ENCODE data around the gene RNF168.
"Not testable (repeated sequence)": the region's sequence is repeated elsewhere in the genome, so short reads cannot be mapped to it uniquely, and the experiment has no call there.

The RNF168 gene, protein sequence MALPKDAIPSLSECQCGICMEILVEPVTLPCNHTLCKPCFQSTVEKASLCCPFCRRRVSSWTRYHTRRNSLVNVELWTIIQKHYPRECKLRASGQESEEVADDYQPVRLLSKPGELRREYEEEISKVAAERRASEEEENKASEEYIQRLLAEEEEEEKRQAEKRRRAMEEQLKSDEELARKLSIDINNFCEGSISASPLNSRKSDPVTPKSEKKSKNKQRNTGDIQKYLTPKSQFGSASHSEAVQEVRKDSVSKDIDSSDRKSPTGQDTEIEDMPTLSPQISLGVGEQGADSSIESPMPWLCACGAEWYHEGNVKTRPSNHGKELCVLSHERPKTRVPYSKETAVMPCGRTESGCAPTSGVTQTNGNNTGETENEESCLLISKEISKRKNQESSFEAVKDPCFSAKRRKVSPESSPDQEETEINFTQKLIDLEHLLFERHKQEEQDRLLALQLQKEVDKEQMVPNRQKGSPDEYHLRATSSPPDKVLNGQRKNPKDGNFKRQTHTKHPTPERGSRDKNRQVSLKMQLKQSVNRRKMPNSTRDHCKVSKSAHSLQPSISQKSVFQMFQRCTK

DNA sequence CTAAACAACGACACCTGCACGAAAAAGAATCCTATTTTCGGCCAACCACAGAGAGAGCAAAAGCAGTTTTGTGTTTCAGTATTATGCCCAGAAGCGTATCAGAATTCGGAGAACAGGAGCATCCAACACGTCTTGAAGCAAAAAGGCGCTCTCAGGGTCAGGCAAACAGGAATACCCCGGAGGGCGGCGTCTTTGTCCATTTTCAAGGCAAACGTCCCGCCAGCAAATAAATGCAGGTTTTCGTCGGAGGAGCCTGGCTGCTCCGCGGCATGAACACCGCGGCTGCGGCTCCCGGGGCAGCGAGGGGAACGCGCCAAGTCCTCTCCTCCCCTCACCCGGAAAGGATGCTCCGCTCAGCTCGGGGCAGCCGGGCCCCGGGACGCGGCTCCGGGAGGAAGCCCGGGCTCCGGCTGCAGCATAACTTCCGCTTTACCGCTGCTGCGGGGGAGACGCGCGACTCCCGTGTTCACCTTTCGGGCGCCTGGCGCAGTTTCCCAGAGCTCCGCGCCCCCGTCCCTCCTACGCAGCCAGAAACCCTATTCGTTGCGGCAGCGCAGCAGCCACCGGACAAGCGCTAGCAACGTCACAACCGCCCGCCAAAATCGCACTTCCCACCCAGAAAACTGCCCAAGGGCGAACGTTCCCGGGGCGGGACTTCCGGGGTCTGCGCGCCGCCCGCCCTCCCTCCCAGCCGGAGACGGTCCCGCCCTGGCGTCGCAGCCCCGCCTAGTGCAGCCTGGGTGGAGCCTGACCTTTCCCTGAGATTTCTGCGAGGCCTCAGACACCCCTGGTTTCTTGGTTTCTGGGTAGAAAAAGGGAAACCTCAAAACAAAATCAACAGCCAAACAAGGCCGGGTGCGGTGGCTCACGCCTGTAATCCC lies at the start of gene RNF168:
Gene RNF168, minus strand, starts transcription at position 573 of the 881 bp plus-strand sequence. CDS start 595 bp downstream, outside the sequence.
- FAIRE-seq, result peak; percentile 11
- peak; percentile 88 for TF ChIP-seq POLR2A (IDR thresholded peaks at IDR 0.05; ENCODE audit: low read depth, low read length)
- DNase-seq (ENCODE audit: insufficient read length, low spot score), result peak; percentile 92

DNA sequence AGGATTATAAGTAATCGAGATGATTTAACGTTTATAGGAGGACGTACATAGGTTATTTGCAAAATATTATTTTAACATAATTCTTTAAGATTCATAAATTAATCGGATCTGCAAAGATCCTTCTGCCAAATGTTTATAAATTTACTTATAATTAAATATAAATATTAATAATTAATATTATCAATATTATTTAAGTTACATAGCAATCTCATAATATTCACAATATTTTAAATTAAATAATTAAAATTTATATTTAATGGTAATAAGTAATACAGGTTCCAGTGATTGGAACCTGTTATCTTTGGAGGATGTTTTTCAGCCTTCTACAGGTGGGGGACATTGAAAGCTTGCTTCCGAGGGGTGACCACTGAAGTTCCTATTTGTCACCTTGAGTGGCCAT lies 48.7 kb upstream of the RNF168 start:
- FAIRE-seq (no peak), DNase-seq (ENCODE audit: insufficient read length, low spot score) (no peak)
- TF ChIP-seq POLR2A (IDR thresholded peaks at IDR 0.05; ENCODE audit: low read depth, low read length), result no peak

DNA sequence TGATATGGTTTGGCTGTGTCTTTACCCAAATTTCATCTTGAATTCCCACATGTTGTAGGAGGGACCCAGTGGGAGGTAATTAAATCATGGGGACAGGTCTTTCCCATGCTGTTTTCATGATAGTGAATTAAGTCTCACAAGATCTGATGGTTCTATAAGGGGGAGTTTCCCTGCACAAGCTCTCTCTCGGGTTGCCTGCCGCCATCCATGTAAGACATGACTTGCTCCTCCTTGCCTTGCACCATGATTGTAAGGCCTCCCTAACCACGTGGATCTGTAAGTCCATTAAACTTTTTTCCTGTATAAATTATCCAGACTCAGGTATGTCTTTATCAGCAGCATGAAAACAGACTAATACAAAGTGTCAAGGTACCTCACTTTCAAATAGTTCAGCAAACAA lies 46.6 kb upstream of the RNF168 start:
- not testable (repeated sequence) for FAIRE-seq; DNase-seq (ENCODE audit: insufficient read length, low spot score)

DNA sequence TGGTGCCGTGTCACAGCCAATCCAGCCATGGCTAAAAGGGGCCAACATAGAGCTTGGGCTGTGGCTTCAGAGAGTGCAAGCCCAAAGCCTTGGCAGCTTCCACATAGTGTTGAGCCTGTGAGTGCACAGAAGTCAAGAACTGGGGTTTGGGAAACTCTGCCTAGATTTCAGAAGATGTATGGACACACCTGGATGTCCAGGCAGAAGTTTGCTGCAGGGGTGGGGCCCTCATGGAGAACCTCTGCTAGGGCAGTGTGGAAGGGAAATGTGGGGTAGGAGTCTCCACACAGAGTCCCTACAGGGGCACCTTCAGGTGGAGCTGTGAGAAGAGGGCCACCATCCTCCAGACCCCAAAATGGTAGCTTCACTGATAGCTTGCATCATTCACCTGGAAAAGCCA lies 45.7 kb upstream of the RNF168 start:
- DNase-seq (ENCODE audit: insufficient read length, low spot score); FAIRE-seq: not testable (repeated sequence)

DNA sequence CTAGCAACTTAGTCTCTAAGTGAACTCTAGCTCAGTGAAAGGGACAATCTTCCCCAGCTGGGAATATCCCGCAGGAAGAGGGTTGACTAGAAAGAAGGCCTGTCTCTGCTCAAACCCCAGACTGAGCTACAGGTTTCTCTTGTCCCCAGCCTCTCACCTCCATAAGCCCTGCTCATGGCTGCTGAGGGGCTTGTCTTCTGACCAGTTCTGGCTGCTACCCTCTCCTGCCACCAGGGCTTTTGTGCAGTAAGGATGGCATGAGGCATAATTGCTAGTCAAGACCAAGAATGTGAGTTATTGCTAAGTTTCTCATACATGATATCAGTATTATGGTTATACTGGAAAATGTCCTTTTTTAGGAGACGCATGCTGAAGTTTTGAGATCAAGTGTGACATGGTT lies 43.5 kb upstream of the RNF168 start:
- TF ChIP-seq POLR2A (IDR thresholded peaks at IDR 0.05; ENCODE audit: low read depth, low read length), result no peak
- FAIRE-seq, result no peak

DNA sequence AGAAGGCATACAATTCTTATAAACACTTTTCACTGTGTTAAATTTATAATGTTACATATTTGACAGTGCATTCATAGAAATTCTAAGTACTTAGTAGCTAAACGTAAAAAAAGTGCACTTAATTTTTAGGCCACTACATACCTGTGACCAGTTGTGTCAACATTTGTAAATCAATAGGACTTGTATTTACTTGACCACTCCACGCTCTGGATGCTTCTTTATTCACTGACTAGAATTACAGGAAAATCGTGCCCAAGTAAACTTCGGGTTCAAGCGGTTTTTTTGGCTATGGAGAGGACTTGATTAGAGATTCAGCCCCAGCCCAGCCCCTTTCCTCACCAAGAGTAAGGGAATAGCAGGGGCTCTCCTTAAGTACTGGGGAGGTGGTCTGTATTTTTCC lies 43.0 kb upstream of the RNF168 start:
- DNase-seq (ENCODE audit: insufficient read length, low spot score), result no peak
- no peak for FAIRE-seq
- no peak for TF ChIP-seq POLR2A (IDR thresholded peaks at IDR 0.05; ENCODE audit: low read depth, low read length)

More for the DNA sequence above, 43.5 kb upstream of the RNF168 start:
- no peak for DNase-seq (ENCODE audit: insufficient read length, low spot score)

DNA sequence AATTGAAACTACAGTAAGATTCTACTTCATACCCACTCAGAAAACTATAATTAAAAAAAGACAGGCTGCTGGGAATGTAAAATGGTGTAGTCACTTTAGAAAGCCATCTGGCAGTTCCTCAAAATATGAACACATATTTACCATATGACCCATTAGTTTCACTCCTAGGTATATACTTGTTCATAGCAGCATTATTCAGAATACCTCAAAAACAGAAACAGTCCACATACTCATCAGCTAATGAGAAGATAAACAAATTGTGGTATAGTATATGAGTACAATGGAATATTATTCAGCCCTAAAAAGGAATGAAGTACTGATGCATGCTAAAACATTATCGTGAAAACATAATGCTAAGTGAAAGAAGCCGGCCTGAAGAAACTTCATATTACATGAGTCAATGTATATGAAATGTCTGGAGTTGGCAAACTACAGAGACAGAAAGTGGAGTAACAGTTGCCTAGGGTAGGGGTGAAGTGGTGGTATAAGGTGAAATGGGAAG lies 41.0 kb upstream of the RNF168 start:
- TF ChIP-seq POLR2A (IDR thresholded peaks at IDR 0.05; ENCODE audit: low read depth, low read length), result no peak
- DNase-seq (ENCODE audit: insufficient read length, low spot score), result no peak
- FAIRE-seq, result peak; percentile 65

DNA sequence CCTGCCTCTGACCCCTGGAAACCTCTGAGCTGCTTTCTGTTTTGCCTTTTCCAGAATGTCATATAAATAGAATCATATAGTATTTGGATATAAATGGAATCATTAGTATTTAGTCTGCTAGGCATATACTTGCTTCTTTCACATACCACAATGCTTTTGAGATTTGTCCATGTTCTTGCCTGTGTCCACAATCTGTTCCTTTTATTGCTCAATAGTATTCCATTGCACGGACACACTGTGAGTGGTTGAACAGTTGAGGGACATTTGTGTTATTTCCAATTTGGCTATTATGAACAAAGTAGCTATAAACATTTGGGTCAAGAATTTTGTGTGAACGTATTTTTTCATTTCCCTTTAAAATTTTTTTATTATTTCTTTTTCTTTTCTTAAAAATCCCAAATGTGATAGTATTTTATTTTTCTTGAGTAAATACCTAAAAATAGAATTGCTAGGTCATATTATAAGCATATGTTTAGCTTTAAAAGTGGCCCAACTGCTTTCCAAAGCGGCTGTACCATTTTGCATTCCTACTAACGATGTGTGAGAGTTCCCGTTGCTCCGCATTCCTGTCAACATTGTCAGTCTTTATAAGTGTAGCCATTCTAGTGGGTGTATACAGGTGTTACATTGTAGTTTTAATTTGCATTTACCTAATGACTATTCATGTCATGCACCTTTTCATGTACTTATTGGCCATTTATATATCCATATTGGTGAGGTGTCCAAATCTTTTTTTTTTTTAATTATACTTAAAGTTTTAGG lies 38.3 kb upstream of the RNF168 start:
- FAIRE-seq, result peak; percentile 36
- TF ChIP-seq POLR2A (IDR thresholded peaks at IDR 0.05; ENCODE audit: low read depth, low read length), result no peak
- DNase-seq (ENCODE audit: insufficient read length, low spot score), result no peak

DNA sequence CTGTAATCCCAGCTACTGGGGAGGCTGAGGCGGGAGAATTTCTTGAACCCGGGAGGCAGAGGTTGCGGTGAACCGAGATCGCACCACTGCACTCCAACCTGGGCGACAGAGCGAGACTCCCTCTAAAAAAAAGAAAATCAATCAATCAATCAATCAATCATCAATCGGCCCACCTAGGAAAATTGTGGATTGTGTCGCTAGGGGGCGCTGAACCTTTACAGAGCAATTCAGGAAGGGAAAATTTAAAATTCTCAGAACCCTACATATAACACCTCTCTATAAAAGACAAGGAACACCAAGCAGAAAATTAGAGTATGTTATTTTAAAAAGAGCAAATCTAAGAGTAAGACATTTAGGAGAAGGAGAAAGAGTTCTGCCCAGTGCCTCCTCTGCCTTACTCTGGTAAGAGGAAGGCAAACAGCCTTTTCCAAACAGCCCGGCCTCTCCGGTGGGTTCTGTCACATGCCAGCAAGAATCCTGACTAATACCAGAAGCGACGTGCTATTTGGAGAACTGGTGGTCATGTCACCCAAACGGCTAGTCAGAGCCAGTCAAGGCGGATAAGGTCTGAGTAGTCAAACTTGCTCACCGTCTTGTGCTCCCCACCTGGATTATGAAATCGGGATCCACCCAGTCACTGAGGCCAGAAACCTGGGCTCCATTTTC lies 33.9 kb upstream of the RNF168 start:
- no peak for FAIRE-seq
- TF ChIP-seq POLR2A (IDR thresholded peaks at IDR 0.05; ENCODE audit: low read depth, low read length), result no peak
- DNase-seq (ENCODE audit: insufficient read length, low spot score), result no peak

DNA sequence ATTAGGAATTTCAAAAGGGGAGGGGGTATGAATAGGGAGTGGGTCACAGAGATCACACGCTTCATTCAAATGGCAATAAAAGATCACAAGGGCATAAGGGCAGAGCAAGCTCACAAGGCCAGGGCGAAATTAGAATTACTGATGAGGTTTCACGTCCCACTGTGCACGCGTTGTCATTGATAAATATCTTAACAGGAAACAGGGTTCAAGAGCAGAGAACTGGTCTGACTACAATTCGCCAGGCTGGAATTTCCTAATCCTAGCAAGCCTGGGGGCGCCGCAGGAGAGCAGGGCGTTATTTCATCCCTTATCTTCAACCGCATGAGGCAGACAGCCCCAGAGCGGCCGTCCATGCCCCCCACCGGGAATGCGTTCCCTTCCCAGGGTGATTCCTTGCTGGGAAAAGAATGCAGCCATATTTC lies 29.7 kb upstream of the RNF168 start:
- FAIRE-seq (no peak), DNase-seq (ENCODE audit: insufficient read length, low spot score) (no peak)
- no peak for TF ChIP-seq POLR2A (IDR thresholded peaks at IDR 0.05; ENCODE audit: low read depth, low read length)

DNA sequence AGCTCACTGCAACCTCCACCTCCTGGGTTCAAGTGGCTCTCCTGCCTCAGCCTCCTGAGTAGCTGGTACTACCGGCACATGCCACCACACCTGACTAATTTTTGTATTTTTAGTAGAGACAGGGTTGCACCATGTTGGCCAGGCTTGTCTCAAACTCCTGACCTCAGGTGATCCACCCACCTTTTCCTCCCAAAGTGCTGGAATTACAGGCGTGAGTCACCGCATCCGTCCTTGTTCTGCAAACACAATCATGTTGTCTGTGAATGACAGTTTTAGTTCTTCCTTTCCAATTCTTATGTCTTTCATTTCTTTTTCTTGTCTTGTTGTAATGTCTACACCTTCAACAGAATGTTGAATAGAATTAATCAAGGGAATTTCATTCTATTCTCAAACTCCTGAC lies 27.9 kb upstream of the RNF168 start:
- no peak for TF ChIP-seq POLR2A (IDR thresholded peaks at IDR 0.05; ENCODE audit: low read depth, low read length)
- FAIRE-seq (no peak), DNase-seq (ENCODE audit: insufficient read length, low spot score) (no peak)

DNA sequence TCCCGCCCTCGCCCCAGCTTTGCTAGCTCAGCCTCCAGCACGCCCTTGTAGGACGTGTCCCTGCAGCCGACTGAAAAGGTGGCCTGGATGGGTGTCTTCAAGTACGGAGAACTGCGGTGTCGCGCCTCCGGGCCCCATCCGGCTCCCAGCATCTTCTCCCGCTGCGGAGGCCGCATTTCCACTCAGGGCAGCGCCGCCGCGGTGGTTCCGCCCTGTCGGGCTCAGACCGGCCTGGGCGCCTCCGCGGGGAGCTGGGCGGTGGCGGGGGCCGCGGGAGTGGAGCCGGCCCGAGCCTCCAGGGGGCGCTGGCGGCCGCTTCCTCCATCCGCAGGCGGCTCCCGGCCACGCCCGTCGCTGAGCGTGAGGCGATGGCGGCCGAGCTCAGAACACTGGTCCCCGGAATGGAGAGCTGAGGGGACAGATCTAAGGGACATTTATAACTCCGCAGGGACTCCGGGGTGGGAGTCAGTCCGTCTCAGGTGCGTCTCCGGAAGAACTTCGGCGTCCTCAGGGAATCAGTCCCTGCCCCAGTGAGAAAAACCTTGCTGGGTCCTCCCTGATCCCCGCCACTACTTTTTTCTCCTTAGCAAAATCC lies 25.2 kb upstream of the RNF168 start:
- DNase-seq (ENCODE audit: insufficient read length, low spot score) (peak; percentile 94), FAIRE-seq (peak; percentile 33)

DNA sequence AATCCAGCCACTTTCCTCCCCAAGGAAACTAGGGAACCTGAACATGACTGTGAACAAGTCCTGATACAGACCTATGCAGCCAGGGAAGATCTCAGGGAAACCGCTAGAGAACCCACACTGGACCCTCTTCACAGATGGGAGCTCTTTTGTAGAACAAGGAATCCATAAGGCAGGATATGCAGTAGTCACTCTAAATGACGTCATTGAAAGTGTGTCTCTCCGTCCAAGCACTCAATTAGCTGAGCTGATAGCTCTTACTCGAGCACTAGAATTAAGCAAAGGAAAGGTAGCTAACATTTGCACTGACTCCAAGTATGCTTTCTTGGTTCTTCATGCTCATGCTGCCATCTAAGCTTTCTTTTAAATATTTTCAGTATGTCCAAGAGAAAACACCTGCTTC lies 21.6 kb upstream of the RNF168 start:
- no peak for FAIRE-seq
- DNase-seq (ENCODE audit: insufficient read length, low spot score), result no peak
- no peak for TF ChIP-seq POLR2A (IDR thresholded peaks at IDR 0.05; ENCODE audit: low read depth, low read length)

More for the DNA sequence above, 25.2 kb upstream of the RNF168 start:
- no peak for TF ChIP-seq POLR2A (IDR thresholded peaks at IDR 0.05; ENCODE audit: low read depth, low read length)
